ENCODE data around the gene JUNB.

DNA sequence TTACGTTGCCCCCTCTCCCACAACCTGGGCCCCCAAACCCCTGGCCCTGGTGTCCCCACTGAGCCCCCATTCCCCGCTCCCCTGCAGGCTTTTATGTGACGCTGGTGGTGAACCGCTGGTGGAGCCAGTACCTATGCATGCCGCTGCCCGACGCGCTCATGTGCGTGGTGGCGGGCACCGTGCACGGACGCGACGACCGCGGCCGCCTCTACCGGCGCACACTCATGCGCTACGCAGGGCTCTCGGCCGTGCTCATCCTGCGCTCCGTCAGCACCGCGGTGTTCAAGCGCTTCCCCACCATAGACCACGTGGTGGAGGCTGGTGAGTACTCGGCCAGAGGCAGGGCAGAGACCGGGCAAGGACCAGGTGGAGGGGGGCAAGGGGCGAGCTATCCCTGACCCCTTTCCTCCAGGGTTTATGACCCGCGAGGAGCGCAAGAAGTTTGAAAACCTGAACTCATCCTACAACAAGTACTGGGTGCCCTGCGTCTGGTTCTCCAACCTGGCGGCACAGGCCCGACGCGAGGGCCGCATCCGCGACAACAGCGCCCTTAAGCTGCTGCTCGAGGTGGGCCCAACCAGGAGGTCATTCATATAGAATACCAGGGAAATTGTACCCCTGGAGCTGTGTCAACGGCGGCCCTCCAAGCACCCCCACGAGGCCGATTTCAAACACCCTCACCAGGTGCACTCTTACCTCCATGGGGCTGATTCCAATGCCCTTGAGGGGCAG lies 36.7 kb upstream of the JUNB start:
- TF ChIP-seq POLR2A (IDR thresholded peaks at IDR 0.05; ENCODE audit: borderline replicate concordance, extremely low read depth, insufficient read depth, insufficient read length), result no peak
- TF ChIP-seq, protein P1, sequence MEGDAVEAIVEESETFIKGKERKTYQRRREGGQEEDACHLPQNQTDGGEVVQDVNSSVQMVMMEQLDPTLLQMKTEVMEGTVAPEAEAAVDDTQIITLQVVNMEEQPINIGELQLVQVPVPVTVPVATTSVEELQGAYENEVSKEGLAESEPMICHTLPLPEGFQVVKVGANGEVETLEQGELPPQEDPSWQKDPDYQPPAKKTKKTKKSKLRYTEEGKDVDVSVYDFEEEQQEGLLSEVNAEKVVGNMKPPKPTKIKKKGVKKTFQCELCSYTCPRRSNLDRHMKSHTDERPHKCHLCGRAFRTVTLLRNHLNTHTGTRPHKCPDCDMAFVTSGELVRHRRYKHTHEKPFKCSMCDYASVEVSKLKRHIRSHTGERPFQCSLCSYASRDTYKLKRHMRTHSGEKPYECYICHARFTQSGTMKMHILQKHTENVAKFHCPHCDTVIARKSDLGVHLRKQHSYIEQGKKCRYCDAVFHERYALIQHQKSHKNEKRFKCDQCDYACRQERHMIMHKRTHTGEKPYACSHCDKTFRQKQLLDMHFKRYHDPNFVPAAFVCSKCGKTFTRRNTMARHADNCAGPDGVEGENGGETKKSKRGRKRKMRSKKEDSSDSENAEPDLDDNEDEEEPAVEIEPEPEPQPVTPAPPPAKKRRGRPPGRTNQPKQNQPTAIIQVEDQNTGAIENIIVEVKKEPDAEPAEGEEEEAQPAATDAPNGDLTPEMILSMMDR (IDR thresholded peaks at IDR 0.05 in 2 of 3, conservative IDR thresholded peaks at IDR 0.05 in 1 of 3; ENCODE audit: borderline replicate concordance in 1 of 3, insufficient read depth in 1 of 3, low read depth in 2 of 3, low read length in 2 of 3), result no peak
- no peak for TF ChIP-seq EZH2 (IDR thresholded peaks at IDR 0.05)
- TF ChIP-seq, protein P2, sequence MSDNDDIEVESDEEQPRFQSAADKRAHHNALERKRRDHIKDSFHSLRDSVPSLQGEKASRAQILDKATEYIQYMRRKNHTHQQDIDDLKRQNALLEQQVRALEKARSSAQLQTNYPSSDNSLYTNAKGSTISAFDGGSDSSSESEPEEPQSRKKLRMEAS (IDR thresholded peaks at IDR 0.05), result no peak
- TF ChIP-seq ZNF274 (IDR thresholded peaks at IDR 0.05; ENCODE audit: low read depth, low read length), result no peak
- no peak for TF ChIP-seq RAD21 (IDR thresholded peaks at IDR 0.05; ENCODE audit: low read depth)
- no peak for TF ChIP-seq SRF (IDR thresholded peaks at IDR 0.05; ENCODE audit: low read depth)
- TF ChIP-seq SP1 (IDR thresholded peaks at IDR 0.05; ENCODE audit: low read depth), result no peak
- no peak for TF ChIP-seq JUND (IDR thresholded peaks at IDR 0.05)
- TF ChIP-seq EZH2phosphoT487 (IDR thresholded peaks at IDR 0.05; ENCODE audit: borderline replicate concordance), result no peak
